ENCODE data around the gene COX10.

GRCh38 chr17:14222611-14223010, 153.3 kb downstream of the COX10 start:
- TF ChIP-seq CTCF (IDR thresholded peaks at IDR 0.05) = no peak
- no peak for TF ChIP-seq POLR2A (IDR thresholded peaks at IDR 0.05)

All from esophagus squamous epithelium (tissue), 4 donors.